ACC112 (cell line): ENCODE results near the gene NEK2.
"Not testable (repeated sequence)": the region's sequence is repeated elsewhere in the genome, so short reads cannot be mapped to it uniquely, and the experiment has no call there.

Source experiments
- H2AFZ ChIP-seq: fragments of 200-600 bp; sonication (generic); one replicate; pipeline ENCODE4 v1.6.0; 2017; ENCODE audit warnings: antibody characterized with exemption, low read length; ENCODE audit not compliant: unreplicated experiment
- H3K27ac ChIP-seq: fragments of 200-600 bp; sonication (generic); 2 replicates; pipeline ENCODE4 v1.5.1; 2014; ENCODE audit warnings: low read depth, mild to moderate bottlenecking, antibody characterized with exemption, low read length, moderate library complexity
- H3K27me3 ChIP-seq: fragments of 200-600 bp; sonication (generic); 2 replicates; pipeline ENCODE4 v1.6.1; 2014; ENCODE audit warnings: mild to moderate bottlenecking, antibody characterized with exemption, low read length, moderate library complexity, mixed read lengths; ENCODE audit not compliant: insufficient read depth
- H3K36me3 ChIP-seq: fragments of 200-600 bp; sonication (generic); 2 replicates; pipeline ENCODE4 v1.6.1; 2016; ENCODE audit warnings: mild to moderate bottlenecking, antibody characterized with exemption, low read length, moderate library complexity, mixed read lengths; ENCODE audit not compliant: insufficient read depth
- H3K4me1 ChIP-seq: fragments of 200-600 bp; sonication (generic); one replicate; pipeline ENCODE4 v1.6.1; 2016; ENCODE audit warnings: low read length, mixed read lengths; ENCODE audit not compliant: insufficient read depth, unreplicated experiment, control insufficient read depth
- H3K4me3 ChIP-seq: fragments of 200-600 bp; sonication (generic); 2 replicates; pipeline ENCODE4 v1.5.1; 2014; ENCODE audit warnings: mild to moderate bottlenecking, low read depth, low read length
- H3K79me2 ChIP-seq: fragments of 200-600 bp; sonication (generic); one replicate; pipeline ENCODE4 v1.6.0; 2016; ENCODE audit warnings: low read length; ENCODE audit not compliant: control insufficient read depth, unreplicated experiment, insufficient read depth

Gene NEK2

DNA sequence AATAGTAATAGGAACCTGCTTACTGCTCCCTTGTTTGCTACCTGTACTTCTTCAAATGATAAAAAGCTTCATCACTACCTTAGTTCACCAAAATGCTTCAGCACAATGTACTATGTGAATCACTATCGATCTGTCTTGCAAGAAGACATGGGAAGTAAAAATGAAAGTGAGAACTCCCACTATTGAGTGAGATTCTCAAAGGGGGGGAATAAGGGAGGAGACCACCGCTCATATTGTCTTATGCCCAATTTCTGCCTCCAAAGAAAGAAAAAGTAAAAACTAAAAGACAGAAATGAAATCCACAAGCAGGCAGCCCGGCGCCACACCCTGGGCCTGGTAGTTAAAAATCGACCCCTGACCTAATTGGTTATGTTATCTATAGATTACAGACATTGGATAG lies 18.5 kb upstream of the NEK2 start:
- not testable (repeated sequence) for H3K27ac ChIP-seq, H3K79me2 ChIP-seq, H2AFZ ChIP-seq, H3K4me1 ChIP-seq, H3K36me3 ChIP-seq, H3K4me3 ChIP-seq, H3K27me3 ChIP-seq

DNA sequence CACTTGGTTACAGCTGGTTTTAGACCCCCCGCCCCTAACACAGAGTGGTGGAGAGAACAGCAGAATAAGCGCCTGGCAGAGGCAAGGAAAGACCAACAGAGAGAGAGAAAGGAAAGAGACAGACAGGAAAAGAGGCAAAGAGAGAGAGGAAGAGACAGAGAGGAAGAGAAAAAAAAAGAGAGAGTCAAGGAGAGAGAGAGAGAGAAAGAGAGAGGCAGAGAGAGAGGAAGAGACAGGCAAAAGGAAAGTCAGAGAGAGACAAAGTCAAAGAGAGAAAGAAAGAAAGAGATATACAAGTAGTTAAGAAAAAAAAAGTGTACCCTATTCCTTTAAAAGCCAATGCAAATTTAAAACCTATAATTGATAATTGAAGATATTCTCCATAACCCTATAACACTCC lies 13.0 kb upstream of the NEK2 start:
- H3K36me3 ChIP-seq = no peaks in the 10 kb centered on the region
- H3K4me3 ChIP-seq = no peak overlapping the region
- H3K27me3 ChIP-seq = no peaks in the 10 kb centered on the region
- no peak overlapping the region for H2AFZ ChIP-seq
- H3K27ac ChIP-seq = no peak overlapping the region
- H3K4me1 ChIP-seq = no peaks in the 10 kb centered on the region
- H3K79me2 ChIP-seq = no peaks in the 10 kb centered on the region

DNA sequence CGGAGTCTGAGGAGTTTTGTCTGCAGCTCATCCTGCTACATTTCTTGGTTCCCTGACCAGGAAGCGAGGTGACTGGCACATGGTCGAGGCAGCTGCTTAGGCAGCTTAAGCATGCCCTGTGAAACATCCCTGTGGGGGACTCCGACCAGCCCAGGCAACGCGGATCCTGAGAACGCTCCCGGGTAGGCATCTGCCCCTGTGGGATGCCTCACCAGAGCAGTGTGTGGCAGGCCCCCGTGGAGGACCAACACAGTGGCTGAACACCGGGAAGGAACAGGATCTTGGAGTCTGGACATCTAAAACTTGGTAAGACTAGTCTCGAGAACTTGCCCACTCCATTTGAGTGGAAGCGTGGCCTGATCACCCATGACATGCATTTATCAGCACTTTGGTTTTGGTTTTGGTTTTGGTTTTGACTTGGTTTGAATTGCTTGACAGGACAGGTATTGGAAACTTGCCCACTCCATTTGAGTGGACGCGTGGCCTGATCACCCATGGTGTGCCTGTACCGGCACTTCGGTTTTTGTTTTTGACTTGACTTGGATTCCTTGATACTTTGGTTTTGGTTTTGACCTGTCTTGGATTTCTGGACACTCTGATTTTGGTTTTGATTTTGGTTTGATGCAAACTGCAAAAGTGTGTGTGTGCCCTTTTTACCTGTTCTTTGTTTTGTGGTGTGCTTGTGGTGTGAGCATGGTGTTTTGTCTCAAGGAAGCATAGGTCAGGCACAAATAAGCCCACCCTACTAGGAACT lies 12.2 kb upstream of the NEK2 start:
- H3K27me3 ChIP-seq = no peaks in the 10 kb centered on the region
- H3K79me2 ChIP-seq = no peaks in the 10 kb centered on the region
- peak overlapping the region; percentile 29; the same call in 1 of the 2 replicates for H3K4me3 ChIP-seq
- H3K27ac ChIP-seq = no peak overlapping the region
- no peaks in the 10 kb centered on the region for H3K4me1 ChIP-seq
- no peaks in the 10 kb centered on the region for H3K36me3 ChIP-seq
- H2AFZ ChIP-seq = no peak overlapping the region

DNA sequence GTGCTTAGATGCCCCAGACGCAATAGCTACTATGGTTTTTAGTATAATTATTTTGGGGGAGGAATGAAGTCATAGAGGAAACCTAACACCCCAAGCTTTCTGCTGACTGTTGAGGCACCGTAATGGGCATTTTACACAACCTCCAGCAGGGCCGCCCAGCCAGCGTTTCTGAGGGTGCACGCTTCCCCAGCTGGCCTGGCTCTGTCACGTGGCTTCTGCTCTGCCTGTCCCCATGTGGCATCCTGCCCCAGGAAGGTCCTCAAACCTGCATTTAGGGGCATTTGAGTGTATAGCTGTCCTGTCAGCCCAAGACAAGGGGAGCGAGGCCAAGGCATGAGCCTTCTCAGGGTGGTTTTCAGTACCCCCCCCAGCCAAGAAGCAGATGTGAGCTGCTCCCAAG lies 10.4 kb upstream of the NEK2 start:
- Histone ChIP-seq H3K4me1 (peaks cover 3% of the 10 kb centered on the region), H3K4me3 (no peak overlapping the region), H2AFZ (no peak overlapping the region), H3K27me3 (no peaks in the 10 kb centered on the region), H3K36me3 (no peaks in the 10 kb centered on the region), H3K27ac (no peak overlapping the region), H3K79me2 (no peaks in the 10 kb centered on the region)

DNA sequence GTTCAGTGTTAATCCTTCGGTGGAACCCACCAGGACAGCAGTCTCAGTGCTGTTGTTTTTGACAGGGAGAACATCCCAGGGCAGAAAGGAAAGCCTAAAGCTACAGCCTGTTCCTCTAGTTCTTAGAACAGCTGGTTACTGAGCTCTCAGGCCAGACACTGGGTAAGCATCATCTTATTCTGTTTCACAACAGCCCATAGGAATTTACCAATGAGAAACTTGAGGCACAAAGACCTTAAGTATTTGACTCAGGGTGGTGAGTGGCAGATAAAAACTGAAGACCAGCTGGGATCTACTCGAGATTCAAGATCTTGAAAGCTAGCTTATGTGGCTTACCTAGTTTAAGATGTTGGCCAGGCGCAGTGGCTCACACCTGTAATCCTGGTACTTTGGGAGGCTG lies 9.4 kb upstream of the NEK2 start:
- Histone ChIP-seq H3K27ac (no peak overlapping the region), H3K4me3 (no peak overlapping the region), H3K4me1 (peaks cover 3% of the 10 kb centered on the region), H3K36me3 (no peaks in the 10 kb centered on the region), H2AFZ (no peak overlapping the region), H3K79me2 (no peaks in the 10 kb centered on the region), H3K27me3 (no peaks in the 10 kb centered on the region)

DNA sequence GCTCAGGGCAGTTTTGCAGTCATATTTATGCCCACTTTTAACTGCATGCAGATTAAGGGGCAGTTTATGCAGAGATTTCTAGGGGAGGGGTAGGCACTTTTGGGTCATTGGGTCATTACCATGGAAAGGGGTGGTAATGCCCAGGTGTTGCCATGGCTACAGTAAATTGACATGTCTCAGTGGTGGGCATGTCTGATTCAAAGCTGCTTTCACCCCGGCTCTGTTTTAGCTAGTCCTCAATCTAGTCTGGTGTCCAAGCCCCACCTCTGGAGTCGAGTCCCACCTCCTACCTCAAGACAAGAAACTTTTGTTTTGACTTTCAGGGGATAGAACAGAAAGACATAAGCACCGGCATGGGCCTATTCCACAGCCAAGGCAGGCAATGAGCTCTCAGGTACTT lies 8.9 kb upstream of the NEK2 start:
- Histone ChIP-seq H3K27ac (no peak overlapping the region), H3K27me3 (no peaks in the 10 kb centered on the region), H2AFZ (no peak overlapping the region), H3K4me1 (peaks cover 3% of the 10 kb centered on the region), H3K4me3 (no peak overlapping the region), H3K36me3 (no peaks in the 10 kb centered on the region), H3K79me2 (no peaks in the 10 kb centered on the region)

DNA sequence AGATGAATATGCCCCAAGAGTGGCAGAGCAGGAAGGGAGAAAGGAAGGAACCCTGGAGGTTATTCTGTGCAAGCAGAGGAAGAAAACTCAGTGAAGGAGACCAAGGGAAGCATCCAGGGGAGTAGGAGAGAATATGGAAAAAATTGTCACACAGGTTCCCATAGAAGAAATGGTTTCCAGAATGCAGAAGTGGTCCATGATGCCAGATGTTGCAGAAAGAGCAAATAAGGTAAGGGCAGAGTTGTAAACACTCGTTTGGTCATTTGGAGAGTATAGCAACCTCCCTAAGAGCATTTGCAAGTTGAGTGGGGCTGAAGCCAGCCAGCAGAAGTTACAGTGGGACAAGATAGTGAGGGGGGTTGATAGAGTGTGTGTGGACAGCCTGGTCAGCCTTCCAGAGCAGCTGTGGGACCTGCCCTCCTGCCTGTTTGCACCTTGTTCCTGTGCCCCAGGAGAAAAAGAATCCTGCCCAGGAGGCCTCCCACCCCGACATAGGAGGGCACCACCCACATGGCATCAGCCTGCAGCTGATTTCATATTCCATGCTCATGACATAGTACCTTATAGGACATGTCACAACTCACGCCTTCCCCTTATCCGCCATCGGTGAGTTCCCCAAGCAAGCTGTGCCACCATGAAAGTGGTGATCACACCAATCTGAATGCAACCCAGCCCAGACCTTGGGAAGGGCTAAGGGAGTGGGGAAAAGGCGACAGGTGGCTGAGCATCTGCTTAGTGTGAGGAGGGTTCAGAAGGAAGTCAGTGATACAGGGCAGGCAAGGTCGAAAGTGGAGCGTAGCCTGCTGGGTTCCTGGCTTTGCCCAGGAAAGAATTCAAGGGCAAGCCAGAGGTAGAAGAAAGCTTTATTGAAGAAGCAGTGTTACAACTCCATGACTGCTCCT lies 8.2 kb upstream of the NEK2 start:
- no peak overlapping the region for H2AFZ ChIP-seq

DNA sequence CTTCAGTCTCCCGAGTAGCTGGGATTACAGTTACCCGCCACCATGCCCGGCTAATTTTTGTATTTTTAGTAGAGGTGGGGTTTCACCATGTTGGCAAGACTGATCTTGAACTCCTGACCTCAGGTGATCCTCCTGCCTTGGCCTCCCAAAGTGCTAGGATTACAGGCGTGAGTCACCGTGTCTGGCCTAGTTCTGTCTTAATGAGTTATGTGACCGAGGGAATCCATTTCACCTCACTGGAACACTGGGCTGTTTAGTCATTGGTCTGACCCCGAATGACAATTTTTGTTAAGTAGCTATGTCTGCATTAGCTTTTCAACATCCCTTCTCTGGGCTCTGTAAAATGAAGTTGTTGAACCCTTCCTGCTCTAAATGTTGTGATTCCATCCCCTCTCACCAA lies 6.8 kb upstream of the NEK2 start:
- not testable (repeated sequence) for H3K4me3 ChIP-seq, H3K79me2 ChIP-seq, H3K36me3 ChIP-seq, H3K4me1 ChIP-seq, H2AFZ ChIP-seq, H3K27me3 ChIP-seq, H3K27ac ChIP-seq

More for the DNA sequence above, 8.2 kb upstream of the NEK2 start:
- H3K27ac ChIP-seq = no peak overlapping the region
- peaks cover 3% of the 10 kb centered on the region for H3K4me1 ChIP-seq
- no peaks in the 10 kb centered on the region for H3K79me2 ChIP-seq
- no peaks in the 10 kb centered on the region for H3K27me3 ChIP-seq
- H3K36me3 ChIP-seq = no peaks in the 10 kb centered on the region
- no peak overlapping the region for H3K4me3 ChIP-seq

DNA sequence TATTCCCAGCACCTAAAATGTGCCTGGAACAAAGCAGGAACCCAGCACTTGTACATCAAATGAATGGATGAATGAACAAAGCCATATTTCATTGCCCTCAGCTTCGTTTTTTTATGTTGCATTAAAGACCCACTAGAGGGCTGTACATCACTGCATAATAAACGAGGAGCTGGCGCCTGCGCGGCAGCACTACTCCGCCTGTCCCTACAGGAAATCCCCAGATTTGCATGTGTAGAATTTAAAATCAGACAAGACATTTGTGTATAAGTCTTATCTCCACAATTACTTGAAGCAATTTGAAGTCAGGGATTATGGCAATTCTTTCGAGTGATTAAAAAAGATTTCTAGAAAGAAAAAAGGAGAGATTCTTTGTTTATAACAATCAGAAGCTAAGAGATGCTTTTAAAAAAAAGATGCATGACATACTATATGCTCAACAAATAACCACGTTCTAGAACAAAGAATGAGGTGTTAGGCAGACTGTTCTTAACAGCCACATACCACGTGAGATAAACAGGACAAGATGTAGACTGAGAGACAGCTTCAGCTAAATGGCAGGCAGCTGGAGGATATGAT lies 5.4 kb upstream of the NEK2 start:
- Histone ChIP-seq H3K4me3 (no peak overlapping the region), H2AFZ (peak overlapping the region; percentile 50), H3K4me1 (peaks cover 3% of the 10 kb centered on the region), H3K79me2 (no peaks in the 10 kb centered on the region), H3K27me3 (no peaks in the 10 kb centered on the region), H3K36me3 (no peaks in the 10 kb centered on the region), H3K27ac (no peak overlapping the region)

DNA sequence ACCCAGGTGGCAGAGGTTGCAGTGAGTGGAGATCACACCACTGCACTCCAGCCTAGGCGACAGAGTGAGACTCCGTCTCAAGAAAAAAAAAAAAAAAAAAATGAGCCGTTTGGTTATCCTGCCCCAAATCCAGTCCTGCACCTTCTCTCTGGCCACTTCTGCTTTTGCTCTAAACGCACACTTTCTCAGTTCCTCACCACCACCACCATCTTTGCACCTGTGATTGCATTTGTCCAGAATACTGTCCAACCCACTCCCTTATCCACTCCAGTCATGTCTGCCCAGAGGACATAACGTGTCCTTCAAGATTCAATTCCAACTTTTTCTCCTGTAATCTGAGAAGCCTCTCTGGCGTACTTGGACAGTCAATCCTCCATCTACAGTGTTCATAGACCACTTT lies 2.2 kb upstream of the NEK2 start:
- H3K4me3 ChIP-seq = no peak overlapping the region

More for the DNA sequence above, 2.2 kb upstream of the NEK2 start:
- no peaks in the 10 kb centered on the region for H3K27me3 ChIP-seq
- peaks cover 12% of the 10 kb centered on the region for H3K79me2 ChIP-seq
- H2AFZ ChIP-seq = no peak overlapping the region
- peaks cover 12% of the 10 kb centered on the region for H3K4me1 ChIP-seq
- H3K36me3 ChIP-seq = no peaks in the 10 kb centered on the region
- H3K27ac ChIP-seq = no peak overlapping the region
